ENCODE results near the gene OSBPL10. TPM values are rescaled to one million over a fixed set of nuclear protein-coding genes. Genes with fewer than 3 reads are reported as not detected.
A peak's percentile ranks its signal among the peaks of the same experiment; 100 is the strongest.
"Not testable (repeated sequence)": the region's sequence is repeated elsewhere in the genome, so short reads cannot be mapped to it uniquely, and the experiment has no call there.

The OSBPL10 gene
- total RNA-seq (2012; rRNA removed): 10.9 and 19.3 TPM in 2 replicates

GRCh38 chr3:31981206-31982181 is at the start of gene OSBPL10, which contains the start of gene ZNF860:
Gene OSBPL10, minus strand, starts transcription at chr3:31981262. Its CDS starts 83 bp downstream, at chr3:31981179.
Gene ZNF860, plus strand, starts transcription at chr3:31981750. Its CDS starts 7,330 bp downstream, at chr3:31989080.
- H3K9ac ChIP-seq (ENCODE audit: low read depth, low read length): peak within 1 kb of the TSS; percentile 84
- H3K9me3 ChIP-seq (replicated peaks; ENCODE audit: low read length): no peaks in the 10 kb centered on the region
- H3K4me2 ChIP-seq (ENCODE audit: low read length): peak within 1 kb of the TSS; percentile 85
- H3K36me3 ChIP-seq (ENCODE audit: insufficient read depth, low read length): no peaks in the 10 kb centered on the region
- H3K27me3 ChIP-seq (ENCODE audit: control insufficient read depth, insufficient read depth, low read length): no peaks in the 10 kb centered on the region
- H3K4me3 ChIP-seq (ENCODE audit: low read length): peak within 1 kb of the TSS; percentile 92
- peaks cover 33% of the 10 kb centered on the region for H3K4me1 ChIP-seq (ENCODE audit: control insufficient read depth, insufficient read depth, low read length)

GRCh38 chr3:32026593-32026992 is 45.5 kb upstream of the OSBPL10 start:
- H3K9me3 ChIP-seq (replicated peaks; ENCODE audit: low read length): no peaks in the 10 kb centered on the region
- H3K27me3 ChIP-seq (ENCODE audit: control insufficient read depth, insufficient read depth, low read length): no peaks in the 10 kb centered on the region
- no peak overlapping the region for H3K9ac ChIP-seq (ENCODE audit: low read depth, low read length)
- H3K4me3 ChIP-seq (ENCODE audit: low read length): no peak overlapping the region
- no peaks in the 10 kb centered on the region for H3K36me3 ChIP-seq (ENCODE audit: insufficient read depth, low read length)
- peaks cover 5% of the 10 kb centered on the region for H3K4me1 ChIP-seq (ENCODE audit: control insufficient read depth, insufficient read depth, low read length)
- H3K4me2 ChIP-seq (ENCODE audit: low read length): no peak overlapping the region

GRCh38 chr3:32022947-32023346 is 41.9 kb upstream of the OSBPL10 start:
- Histone ChIP-seq H3K9me3 (replicated peaks; ENCODE audit: low read length) (no peaks in the 10 kb centered on the region), H3K4me1 (ENCODE audit: control insufficient read depth, insufficient read depth, low read length) (no peaks in the 10 kb centered on the region), H3K4me3 (ENCODE audit: low read length) (no peak overlapping the region), H3K4me2 (ENCODE audit: low read length) (no peak overlapping the region), H3K27me3 (ENCODE audit: control insufficient read depth, insufficient read depth, low read length) (no peaks in the 10 kb centered on the region), H3K36me3 (ENCODE audit: insufficient read depth, low read length) (no peaks in the 10 kb centered on the region), H3K9ac (ENCODE audit: low read depth, low read length) (no peak overlapping the region)

- no peaks in the 10 kb centered on the region for H3K36me3 ChIP-seq (ENCODE audit: insufficient read depth, low read length)
- no peaks in the 10 kb centered on the region for H3K4me1 ChIP-seq (ENCODE audit: control insufficient read depth, insufficient read depth, low read length)
- no peak overlapping the region for H3K4me2 ChIP-seq (ENCODE audit: low read length)
- no peaks in the 10 kb centered on the region for H3K27me3 ChIP-seq (ENCODE audit: control insufficient read depth, insufficient read depth, low read length)
- H3K4me3 ChIP-seq (ENCODE audit: low read length): no peak overlapping the region
- no peak overlapping the region for H3K9ac ChIP-seq (ENCODE audit: low read depth, low read length)
- no peaks in the 10 kb centered on the region for H3K9me3 ChIP-seq (replicated peaks; ENCODE audit: low read length)
Measured at GRCh38 chr3:32021748-32022147, 40.7 kb upstream of the OSBPL10 start.

GRCh38 chr3:32021155-32021554 is 40.1 kb upstream of the OSBPL10 start:
- no peak overlapping the region for H3K9ac ChIP-seq (ENCODE audit: low read depth, low read length)
- no peaks in the 10 kb centered on the region for H3K27me3 ChIP-seq (ENCODE audit: control insufficient read depth, insufficient read depth, low read length)
- no peak overlapping the region for H3K4me3 ChIP-seq (ENCODE audit: low read length)
- no peaks in the 10 kb centered on the region for H3K9me3 ChIP-seq (replicated peaks; ENCODE audit: low read length)
- H3K36me3 ChIP-seq (ENCODE audit: insufficient read depth, low read length): no peaks in the 10 kb centered on the region
- H3K4me2 ChIP-seq (ENCODE audit: low read length): no peak overlapping the region
- no peaks in the 10 kb centered on the region for H3K4me1 ChIP-seq (ENCODE audit: control insufficient read depth, insufficient read depth, low read length)

GRCh38 chr3:32018757-32019564 is 37.9 kb upstream of the OSBPL10 start:
- Histone ChIP-seq H3K36me3 (ENCODE audit: insufficient read depth, low read length) (no peaks in the 10 kb centered on the region), H3K27me3 (ENCODE audit: control insufficient read depth, insufficient read depth, low read length) (no peaks in the 10 kb centered on the region), H3K4me1 (ENCODE audit: control insufficient read depth, insufficient read depth, low read length) (no peaks in the 10 kb centered on the region), H3K4me2 (ENCODE audit: low read length) (no peak overlapping the region), H3K4me3 (ENCODE audit: low read length) (no peak overlapping the region), H3K9me3 (replicated peaks; ENCODE audit: low read length) (no peaks in the 10 kb centered on the region), H3K9ac (ENCODE audit: low read depth, low read length) (no peak overlapping the region)

GRCh38 chr3:32017286-32017685 is 36.2 kb upstream of the OSBPL10 start:
- Histone ChIP-seq H3K9me3 (replicated peaks; ENCODE audit: low read length) (no peaks in the 10 kb centered on the region), H3K4me2 (ENCODE audit: low read length) (no peak overlapping the region), H3K4me1 (ENCODE audit: control insufficient read depth, insufficient read depth, low read length) (no peaks in the 10 kb centered on the region), H3K9ac (ENCODE audit: low read depth, low read length) (no peak overlapping the region), H3K36me3 (ENCODE audit: insufficient read depth, low read length) (no peaks in the 10 kb centered on the region), H3K27me3 (ENCODE audit: control insufficient read depth, insufficient read depth, low read length) (no peaks in the 10 kb centered on the region), H3K4me3 (ENCODE audit: low read length) (no peak overlapping the region)

GRCh38 chr3:32015638-32016037 is 34.6 kb upstream of the OSBPL10 start:
- H3K4me2 ChIP-seq (ENCODE audit: low read length); H3K27me3 ChIP-seq (ENCODE audit: control insufficient read depth, insufficient read depth, low read length); H3K4me1 ChIP-seq (ENCODE audit: control insufficient read depth, insufficient read depth, low read length); H3K36me3 ChIP-seq (ENCODE audit: insufficient read depth, low read length); H3K9me3 ChIP-seq (replicated peaks; ENCODE audit: low read length); H3K4me3 ChIP-seq (ENCODE audit: low read length); H3K9ac ChIP-seq (ENCODE audit: low read depth, low read length): not testable (repeated sequence)

GRCh38 chr3:32010699-32011098 is 29.6 kb upstream of the OSBPL10 start:
- not testable (repeated sequence) for H3K4me3 ChIP-seq (ENCODE audit: low read length); H3K9me3 ChIP-seq (replicated peaks; ENCODE audit: low read length)

GRCh38 chr3:32009957-32010356 is 28.9 kb upstream of the OSBPL10 start:
- no peaks in the 10 kb centered on the region for H3K9me3 ChIP-seq (replicated peaks; ENCODE audit: low read length)
- no peaks in the 10 kb centered on the region for H3K4me1 ChIP-seq (ENCODE audit: control insufficient read depth, insufficient read depth, low read length)
- H3K4me2 ChIP-seq (ENCODE audit: low read length): no peak overlapping the region
- H3K27me3 ChIP-seq (ENCODE audit: control insufficient read depth, insufficient read depth, low read length): no peaks in the 10 kb centered on the region
- H3K9ac ChIP-seq (ENCODE audit: low read depth, low read length): no peak overlapping the region
- no peaks in the 10 kb centered on the region for H3K36me3 ChIP-seq (ENCODE audit: insufficient read depth, low read length)
- H3K4me3 ChIP-seq (ENCODE audit: low read length): no peak overlapping the region

More at GRCh38 chr3:32010699-32011098, 29.6 kb upstream of the OSBPL10 start:
- not testable (repeated sequence) for H3K9ac ChIP-seq (ENCODE audit: low read depth, low read length); H3K4me2 ChIP-seq (ENCODE audit: low read length); H3K27me3 ChIP-seq (ENCODE audit: control insufficient read depth, insufficient read depth, low read length); H3K4me1 ChIP-seq (ENCODE audit: control insufficient read depth, insufficient read depth, low read length); H3K36me3 ChIP-seq (ENCODE audit: insufficient read depth, low read length)

GRCh38 chr3:32009101-32009500 is 28.0 kb upstream of the OSBPL10 start:
- H3K36me3 ChIP-seq (ENCODE audit: insufficient read depth, low read length): no peaks in the 10 kb centered on the region
- H3K9me3 ChIP-seq (replicated peaks; ENCODE audit: low read length): no peaks in the 10 kb centered on the region
- H3K27me3 ChIP-seq (ENCODE audit: control insufficient read depth, insufficient read depth, low read length): no peaks in the 10 kb centered on the region
- H3K4me1 ChIP-seq (ENCODE audit: control insufficient read depth, insufficient read depth, low read length): no peaks in the 10 kb centered on the region
- no peak overlapping the region for H3K9ac ChIP-seq (ENCODE audit: low read depth, low read length)
- H3K4me2 ChIP-seq (ENCODE audit: low read length): no peak overlapping the region
- H3K4me3 ChIP-seq (ENCODE audit: low read length): no peak overlapping the region
